ENCODE data around the gene ATP5F1D.

ATP5F1D gene

DNA sequence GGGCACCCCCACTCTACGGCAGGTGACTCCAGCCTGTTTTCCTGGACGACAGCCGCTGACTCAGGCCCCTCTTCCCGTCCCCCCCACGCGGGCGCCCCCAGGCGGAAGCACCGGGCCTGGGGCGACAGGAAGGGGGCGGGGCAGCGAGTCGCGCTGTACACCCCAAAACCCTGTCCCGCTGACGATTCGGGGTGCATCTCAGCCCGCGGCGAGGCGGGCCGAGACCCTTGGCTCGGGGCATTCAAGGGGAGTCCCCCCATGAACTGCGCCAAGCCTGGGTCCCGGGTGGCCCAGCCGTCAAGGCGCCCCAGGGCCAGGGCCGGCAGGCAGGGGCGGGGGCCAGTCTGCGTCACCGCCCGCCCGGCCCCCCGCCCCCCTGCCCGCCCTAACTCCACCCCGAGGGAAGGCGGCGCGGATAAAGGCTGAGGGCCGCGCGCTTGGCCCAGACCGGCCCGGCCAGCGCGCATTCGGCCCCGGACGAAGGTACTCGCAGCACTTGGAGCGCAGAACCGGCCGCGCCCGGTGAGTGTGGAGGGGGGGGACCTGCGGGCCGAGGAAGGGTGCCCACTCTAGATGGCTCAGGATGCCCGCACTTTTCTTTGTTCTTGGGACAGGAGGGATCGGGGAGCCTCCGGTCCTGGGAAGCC, 6.7 kb downstream of the ATP5F1D start, which contains the start of gene MIDN:
Gene MIDN, plus strand, starts transcription at position 445 of the 647 bp plus-strand sequence. CDS start 1,714 bp downstream, outside the sequence.
- peak; percentile 89 for DNase-seq

DNA sequence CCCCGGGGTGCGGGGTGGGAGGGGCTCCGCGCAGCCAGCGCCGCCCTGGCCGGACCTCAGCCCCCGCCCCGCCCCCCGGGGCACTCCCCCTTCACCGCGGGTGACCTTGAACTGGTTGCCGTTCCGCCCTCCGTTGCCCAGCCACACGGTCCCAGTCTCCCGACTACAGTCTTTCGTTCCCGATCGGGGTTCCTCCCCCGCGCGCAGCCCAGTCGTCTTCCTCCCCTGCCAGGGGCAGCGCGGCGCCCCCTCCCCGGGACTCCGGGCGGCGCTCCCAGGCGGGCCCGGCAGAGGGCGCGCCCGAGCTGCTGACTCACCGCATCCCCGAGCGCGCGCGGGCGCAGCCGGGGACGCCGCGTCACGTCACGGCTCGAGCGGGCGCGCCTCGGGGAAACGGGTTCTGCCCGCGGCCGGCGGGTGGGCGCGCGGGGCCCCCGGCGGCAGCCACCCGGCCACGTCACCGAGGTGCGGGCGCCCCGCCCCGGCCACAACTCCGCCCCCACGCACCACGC, 7.3 kb downstream of the ATP5F1D start:
- DNase-seq: no peak

GRCh38 chr19:1249298-1249989, 7.9 kb downstream of the ATP5F1D start:
- DNase-seq: peak; percentile 96

DNA sequence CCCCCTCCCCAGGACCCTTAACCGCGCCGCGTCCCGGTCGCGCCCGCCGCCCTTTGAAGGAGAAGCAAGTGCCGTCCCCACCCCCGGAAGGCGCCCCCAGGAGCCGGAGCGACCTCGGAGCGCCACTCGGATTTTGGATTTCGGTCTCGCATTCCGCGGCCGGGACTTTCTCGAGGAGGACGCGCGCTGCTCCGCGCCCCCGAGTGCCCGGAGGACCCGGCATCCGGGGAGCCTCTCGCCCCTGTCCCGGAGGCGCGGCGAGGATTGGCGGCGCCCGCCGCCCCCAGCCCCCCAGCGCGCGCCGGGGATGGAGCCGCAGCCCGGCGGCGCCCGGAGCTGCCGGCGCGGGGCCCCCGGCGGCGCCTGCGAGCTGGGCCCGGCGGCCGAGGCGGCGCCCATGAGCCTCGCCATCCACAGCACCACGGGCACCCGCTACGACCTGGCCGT, 8.5 kb downstream of the ATP5F1D start:
- no peak for DNase-seq

- DNase-seq: peak; percentile 44
These were observed 9.1 kb downstream of the ATP5F1D start for GRCh38 chr19:1250437-1251260.

- peak; percentile 78 for DNase-seq
These were observed 10.0 kb downstream of the ATP5F1D start for GRCh38 chr19:1251330-1252220.

- peak; percentile 97 for DNase-seq
These were observed 10.8 kb downstream of the ATP5F1D start for GRCh38 chr19:1252221-1252820.

DNA sequence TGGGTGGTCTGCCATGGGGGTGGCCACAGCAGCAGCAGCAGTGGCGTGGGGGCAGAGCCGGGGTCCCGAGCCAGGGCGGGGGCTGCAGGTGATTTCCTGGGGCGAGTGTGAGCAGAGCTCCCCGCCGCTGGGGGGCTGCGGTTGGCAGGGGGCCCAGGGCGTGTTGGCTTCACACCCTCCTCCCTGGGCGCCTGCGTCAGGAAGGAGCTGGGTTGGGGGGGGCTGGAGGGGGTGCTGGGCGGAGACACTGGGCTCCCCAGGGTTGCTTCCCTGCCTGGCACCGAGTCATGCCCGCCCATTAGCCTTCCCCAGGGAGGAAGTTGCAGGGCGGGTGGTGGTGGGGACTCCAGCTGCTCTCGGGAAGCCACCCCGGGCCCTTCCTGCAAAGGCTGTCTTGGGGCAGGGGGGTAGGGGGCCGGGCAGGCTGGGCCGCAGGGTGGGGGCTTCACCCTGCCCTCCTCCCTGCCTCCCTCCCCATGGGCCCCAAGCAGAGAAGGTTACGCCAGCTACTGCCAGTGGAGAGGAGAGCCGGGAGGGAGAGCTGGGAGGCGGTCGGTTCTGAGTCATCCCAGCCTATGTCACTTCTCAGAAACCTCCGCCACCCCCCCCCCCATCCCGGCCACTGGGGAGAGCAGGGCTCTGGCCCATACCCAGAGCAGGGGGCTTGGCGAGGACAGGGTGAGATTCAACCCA, 11.4 kb downstream of the ATP5F1D start:
- peak; percentile 97 for DNase-seq

- no peak for DNase-seq
These were observed 12.0 kb downstream of the ATP5F1D start for GRCh38 chr19:1253514-1254080.

DNA sequence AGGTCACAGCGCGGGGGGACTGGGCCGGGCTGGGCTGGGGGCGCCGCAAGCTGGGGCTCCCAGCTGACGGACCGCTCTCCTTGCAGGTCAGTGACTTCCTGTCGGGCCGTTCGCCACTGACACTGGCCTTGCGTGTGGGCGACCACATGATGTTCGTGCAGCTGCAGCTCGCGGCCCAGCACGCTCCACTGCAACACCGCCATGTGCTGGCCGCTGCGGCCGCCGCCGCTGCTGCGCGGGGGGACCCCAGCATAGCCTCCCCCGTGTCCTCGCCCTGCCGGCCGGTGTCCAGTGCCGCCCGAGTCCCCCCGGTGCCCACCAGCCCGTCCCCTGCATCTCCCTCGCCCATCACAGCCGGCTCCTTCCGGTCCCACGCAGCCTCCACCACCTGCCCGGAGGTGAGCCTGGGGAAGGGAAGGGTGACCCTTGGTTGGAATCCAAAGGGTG, 12.6 kb downstream of the ATP5F1D start:
- DNase-seq: no peak

GRCh38 chr19:1254530-1255185, 13.1 kb downstream of the ATP5F1D start:
- no peak for DNase-seq

- no peak for DNase-seq
These were observed 13.9 kb downstream of the ATP5F1D start for GRCh38 chr19:1255186-1256161.

DNA sequence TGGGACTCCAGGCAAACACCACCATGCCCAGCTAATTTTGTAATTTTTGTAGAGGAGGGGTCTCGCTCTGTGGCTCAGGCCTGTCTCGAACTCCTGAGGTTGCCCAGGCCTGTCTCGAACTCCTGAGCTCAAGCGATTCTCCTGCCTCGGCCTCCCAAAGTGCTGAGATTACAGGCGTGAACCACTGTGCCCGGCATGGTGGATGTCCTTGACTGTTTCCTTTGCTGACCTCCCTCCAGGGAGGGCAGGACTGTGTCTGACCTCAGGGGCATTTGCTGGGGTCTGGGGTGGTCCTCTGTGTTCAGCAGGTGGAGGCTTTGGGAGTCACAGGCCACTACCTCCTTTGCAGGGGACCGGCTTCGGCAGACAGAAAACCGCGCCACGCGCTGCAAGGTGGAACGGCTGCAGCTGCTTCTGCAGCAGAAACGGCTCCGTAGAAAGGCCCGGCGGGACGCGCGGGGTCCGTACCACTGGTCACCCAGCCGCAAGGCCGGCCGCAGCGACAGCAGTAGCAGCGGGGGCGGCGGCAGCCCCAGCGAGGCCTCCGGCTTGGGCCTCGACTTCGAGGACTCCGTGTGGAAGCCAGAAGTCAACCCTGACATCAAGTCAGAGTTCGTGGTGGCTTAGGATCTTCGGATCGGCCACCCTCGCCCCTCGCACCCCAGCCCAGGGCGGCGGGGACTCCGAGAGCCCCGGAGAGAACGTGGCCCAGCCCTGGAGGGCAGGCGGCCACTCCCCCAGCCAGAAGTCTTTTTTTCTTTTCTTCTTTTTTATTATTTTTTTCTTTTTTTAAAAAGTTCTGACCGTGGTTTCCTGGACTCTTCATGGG, 15.3 kb downstream of the ATP5F1D start:
- no peak for DNase-seq

- no peak for DNase-seq
These were observed 16.1 kb downstream of the ATP5F1D start for GRCh38 chr19:1257475-1258162.

DNA sequence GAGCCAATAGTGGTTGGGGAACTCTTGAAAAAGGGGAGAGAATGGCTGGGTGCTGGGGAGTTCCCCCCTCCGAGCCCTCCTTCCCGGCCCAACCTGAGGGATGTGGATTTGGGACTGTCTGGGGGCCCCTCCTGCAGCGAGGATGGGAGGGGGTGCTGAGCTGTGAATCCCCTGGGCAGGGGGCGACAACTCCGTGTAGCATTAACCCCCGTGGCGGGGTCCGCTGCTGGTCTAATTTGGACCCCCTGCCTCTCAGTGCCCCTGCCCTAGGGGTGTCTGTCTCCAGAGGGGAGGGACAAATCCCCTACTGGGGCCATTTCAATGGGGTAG, 16.6 kb downstream of the ATP5F1D start:
- no peak for DNase-seq

- no peak for DNase-seq
These were observed 17.2 kb downstream of the ATP5F1D start for GRCh38 chr19:1258707-1259205.

- DNase-seq: peak; percentile 74
These were observed 17.8 kb downstream of the ATP5F1D start for GRCh38 chr19:1259206-1259875.

All from EL (cell line).